Measurements from ENCODE around the gene SFRP2.

Gene SFRP2

DNA sequence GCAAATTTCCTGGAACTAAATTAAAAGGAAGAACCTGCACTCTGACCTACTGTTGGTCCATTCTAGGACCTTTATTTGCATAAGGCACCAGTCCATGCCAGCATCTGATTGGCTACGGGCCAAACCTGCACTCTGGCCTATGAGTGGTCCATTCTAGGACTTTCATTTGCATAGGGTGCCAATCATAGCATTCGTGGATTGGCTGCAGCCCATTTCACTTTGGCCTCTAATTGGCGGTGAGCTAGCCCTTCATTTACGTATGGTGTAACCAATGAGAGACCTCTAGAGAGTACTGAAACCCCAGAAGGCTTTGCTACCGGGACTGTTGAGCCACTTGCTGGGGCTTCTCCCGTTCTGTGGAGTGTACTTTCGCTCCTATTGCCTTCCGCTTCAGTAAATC is 23.0 kb downstream of the SFRP2 start:
- no peak for DNase-seq

GRCh38 chr4:153764601-153765368 is 24.1 kb downstream of the SFRP2 start:
- DNase-seq, result no peak

DNA sequence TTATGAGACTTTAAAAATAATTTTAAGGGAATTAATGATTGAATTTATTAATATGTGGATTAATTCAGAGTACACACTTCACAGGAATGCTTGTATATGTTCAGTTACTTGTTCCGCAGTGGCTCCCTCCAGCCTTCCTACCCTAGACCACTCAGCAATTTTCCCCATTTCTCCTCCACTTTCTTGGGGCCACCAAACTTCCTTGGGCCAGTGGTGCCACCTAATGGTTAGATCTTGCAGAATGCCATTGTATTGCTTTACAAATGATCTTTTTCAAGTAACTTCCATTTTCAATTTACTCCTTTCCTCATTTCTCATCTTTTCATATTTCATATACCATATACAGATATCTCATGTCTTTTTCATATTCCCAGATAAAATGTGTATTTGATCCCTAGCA is 25.5 kb downstream of the SFRP2 start:
- no peak for DNase-seq

GRCh38 chr4:153759407-153760316 is 29.2 kb downstream of the SFRP2 start, which contains the start of gene RNF175:
RNF175 (minus strand) TSS chr4:153760024; CDS start chr4:153759862, 162 bp downstream.
- DNase-seq, result no peak

DNA sequence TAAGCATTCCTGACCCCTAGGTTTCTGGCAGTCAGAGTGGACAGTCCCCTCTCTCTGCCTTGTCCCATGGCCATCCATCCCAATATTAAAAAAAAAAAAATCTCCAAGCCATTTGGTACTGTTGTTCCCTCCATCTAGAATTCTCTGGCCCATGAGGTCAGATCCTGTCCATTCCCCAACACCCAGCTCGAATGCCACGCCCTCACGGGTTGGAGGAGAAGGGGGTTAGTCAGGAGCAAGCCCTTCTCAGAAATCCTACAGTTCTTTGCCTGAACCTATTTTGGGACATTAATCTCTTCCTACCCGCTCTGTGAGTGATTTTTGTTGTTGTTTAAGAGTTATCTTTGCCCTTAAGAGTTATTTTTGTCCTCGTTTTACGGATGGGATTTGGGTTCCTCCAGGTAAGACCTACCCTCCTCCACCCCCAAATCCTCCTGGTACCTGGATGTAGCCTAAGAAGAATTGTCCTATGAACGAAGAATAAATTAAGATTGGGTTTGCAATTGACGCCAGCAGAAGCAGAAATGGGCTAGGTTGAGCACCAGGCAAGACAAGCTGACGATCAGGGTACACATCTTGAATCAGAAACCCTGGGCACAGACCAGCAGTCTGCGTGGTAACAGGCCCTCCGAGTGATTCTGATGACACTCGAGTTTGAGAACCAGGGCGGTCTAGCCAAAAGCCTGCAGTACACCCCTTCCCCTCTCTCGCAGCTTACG is 30.0 kb downstream of the SFRP2 start:
- DNase-seq, result no peak

- DNase-seq, result no peak
Measured at GRCh38 chr4:153758136-153758535, 30.7 kb downstream of the SFRP2 start.

GRCh38 chr4:153757407-153757806 is 31.5 kb downstream of the SFRP2 start:
- DNase-seq, result no peak

- DNase-seq, result no peak
Measured at GRCh38 chr4:153755186-153755585, 33.7 kb downstream of the SFRP2 start.

DNA sequence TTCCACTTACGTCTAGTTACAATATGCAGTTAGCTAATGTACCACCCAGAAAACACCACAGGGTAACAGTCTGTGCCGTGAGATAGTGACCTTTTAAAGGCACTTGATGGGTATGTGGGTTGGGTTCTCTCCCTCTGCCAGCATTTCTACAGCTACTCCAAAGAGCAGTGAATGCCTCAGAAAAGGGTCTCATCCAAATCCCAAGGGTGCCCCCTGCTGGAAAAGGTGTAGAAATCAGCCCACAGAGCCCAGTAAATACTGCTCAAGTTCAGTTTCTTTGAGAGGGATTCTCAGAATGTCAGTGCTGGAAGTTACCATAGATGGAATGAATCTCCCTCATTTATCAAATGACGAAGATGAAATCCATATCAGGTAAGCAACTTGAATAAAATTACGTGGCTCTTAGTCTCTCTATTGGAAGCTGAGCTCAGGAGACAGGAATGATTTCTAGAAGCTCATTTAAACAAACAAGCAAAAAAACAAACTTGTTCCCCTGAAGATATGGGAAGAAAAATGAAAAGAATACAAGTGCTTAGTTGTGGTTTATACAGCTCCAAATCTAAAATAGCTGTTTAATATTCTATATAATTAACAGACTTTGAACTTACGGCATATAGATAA is 38.6 kb downstream of the SFRP2 start:
- DNase-seq, result peak; percentile 38

GRCh38 chr4:153748378-153748777 is 40.5 kb downstream of the SFRP2 start:
- no peak for DNase-seq

DNA sequence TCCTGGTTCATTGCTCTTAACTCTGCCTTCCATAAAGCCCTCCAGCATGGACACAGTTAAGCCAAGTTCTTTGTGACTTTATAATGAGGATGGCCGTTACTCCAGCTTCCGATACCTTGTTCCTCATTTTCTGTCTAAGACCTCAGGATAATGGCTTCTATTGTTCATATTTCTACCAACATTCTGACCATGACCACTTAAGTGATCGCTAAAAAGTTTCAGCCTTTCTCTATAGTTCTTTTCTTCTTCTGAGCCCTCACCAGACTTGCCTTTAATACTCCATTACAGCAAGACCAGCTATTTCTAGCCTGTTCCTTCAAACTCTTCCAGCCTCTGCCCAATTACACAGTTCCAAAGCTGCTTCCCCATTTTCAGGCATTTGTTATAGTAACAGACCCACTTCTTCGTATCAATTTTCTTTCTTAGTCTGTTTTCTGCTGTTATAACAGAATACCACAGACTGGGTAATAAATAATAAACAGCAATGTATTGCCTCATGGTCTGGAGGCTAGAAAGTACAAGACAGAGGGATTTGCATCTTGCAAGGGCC is 41.4 kb downstream of the SFRP2 start:
- no peak for DNase-seq

DNA sequence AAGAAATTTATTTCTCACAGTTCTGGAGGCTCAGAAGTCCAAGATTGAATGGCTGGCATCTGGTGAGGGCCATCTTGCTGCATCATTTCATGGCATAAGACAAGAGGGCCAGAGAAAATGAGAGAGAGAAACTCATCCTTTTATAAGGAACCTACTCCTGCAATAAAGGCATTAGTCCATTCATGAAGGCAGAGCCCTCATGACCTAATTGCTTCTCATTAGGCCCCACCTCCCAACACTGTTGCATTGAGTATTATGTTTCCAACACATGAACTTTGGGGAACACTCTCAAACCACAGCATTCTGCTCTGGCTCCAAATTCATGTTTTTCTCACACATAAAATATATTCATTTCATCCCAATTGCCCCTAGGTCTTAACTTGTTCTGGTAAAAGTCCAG is 43.2 kb downstream of the SFRP2 start:
- DNase-seq, result no peak

DNA sequence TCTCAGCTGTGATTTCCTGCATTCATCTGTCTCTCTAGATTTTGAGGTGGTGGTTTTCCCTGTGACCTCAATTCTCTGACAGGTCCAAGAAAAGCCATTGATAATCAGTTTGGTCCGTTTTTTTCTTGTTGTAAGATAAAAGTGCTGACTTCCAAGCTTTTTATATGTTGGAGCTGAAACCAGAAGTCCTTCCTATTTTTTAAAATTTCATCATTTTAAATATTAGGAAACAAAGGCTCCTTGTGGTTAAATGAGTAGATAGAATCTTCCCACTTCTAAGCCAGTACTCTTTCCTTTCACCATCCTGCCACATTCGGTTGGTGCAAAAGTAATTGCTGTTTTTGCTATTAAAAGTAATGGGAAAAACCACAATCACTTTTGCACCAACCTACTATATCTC is 47.3 kb downstream of the SFRP2 start:
- DNase-seq, result no peak

DNA sequence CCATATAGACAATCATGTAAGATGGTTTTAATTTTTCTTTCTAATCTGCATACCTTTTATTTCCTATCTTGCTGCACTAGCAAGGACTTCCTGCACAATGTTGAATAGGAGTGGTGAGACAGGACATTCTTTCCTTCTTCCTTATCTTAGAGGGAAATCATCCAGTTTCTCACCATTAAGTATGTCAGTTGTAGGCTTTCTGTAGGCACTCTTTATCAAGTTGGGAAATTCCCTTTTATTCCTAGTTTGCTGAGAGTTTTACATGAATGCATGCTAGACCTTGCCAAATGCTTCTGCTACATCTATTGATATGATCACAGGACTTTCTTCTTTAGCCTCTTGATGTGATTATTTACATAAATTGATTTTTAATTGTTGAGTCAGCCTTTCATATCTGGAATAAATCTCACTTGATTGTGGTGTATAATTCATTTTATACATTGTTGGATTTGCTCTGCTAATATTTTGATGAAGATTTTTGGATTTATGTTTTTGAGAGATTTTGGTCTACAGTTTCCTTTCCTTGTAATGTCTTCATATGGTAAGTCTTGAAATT is 52.9 kb downstream of the SFRP2 start:
- DNase-seq, result no peak

- DNase-seq, result no peak
Measured at GRCh38 chr4:153733751-153734448, 55.0 kb downstream of the SFRP2 start.

DNA sequence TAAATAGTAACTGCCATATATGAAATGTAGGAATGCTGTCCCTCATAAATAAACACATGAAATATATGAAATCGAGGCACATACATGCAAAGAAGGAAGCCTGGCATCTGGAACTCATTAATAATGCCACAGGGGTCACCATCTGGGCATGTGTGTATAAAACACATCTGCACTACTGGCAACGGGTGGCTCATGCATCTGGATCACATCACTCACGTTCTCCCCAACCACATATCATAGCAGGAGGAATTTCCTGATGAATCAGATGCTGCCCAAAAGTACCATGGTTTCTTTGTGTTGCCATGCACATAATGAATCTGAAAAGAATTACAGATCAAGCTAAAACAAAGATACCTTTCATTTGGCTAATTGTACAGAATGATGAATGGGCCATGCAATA is 57.6 kb downstream of the SFRP2 start:
- DNase-seq, result no peak
